Stimulated activated CD4-positive, alpha-beta T cell treated with anti-CD3 and anti-CD28 coated beads, Interleukin-1b, Interleukin-23, amount 100 ng/mL, for 48 hours (primary cell): Measurements from ENCODE around the gene APOL3.
"Not testable (repeated sequence)": the region's sequence is repeated elsewhere in the genome, so short reads cannot be mapped to it uniquely, and the experiment has no call there.

ENCODE experiments used
- DNase-seq: peaks from one replicate; pipeline ENCODE4 v3.0.0-alpha.2; 2020

The APOL3 gene, protein sequence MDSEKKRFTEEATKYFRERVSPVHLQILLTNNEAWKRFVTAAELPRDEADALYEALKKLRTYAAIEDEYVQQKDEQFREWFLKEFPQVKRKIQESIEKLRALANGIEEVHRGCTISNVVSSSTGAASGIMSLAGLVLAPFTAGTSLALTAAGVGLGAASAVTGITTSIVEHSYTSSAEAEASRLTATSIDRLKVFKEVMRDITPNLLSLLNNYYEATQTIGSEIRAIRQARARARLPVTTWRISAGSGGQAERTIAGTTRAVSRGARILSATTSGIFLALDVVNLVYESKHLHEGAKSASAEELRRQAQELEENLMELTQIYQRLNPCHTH

GRCh38 chr22:36160499-36160942 lies at the start of gene APOL3:
Gene APOL3 (minus strand): TSS chr22:36160755. CDS start chr22:36149055, 11,700 bp downstream.
- DNase-seq, result peak; percentile 42

- DNase-seq, result no peak
These were observed 49.7 kb upstream of the APOL3 start for GRCh38 chr22:36210224-36210623.

DNA sequence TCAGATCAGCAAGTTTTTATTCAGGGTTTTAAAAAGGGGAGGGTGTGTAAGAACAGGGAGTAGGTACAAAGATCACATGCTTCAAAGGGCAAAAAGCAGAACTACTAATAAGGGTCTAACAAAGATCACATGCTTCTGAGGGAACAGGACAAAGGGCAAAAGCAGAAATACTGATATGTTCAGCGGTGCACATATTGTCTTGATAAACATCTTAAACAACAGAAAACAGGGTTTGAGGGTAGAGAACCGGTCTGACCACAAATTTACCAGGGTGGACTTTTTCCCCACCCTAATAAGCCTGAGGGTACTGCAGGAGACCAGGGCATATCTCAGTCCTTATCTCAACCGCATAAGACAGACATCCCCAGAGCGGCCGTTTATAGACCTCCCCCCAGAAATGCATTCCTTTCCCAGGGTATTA lies 48.9 kb upstream of the APOL3 start:
- DNase-seq, result not testable (repeated sequence)

DNA sequence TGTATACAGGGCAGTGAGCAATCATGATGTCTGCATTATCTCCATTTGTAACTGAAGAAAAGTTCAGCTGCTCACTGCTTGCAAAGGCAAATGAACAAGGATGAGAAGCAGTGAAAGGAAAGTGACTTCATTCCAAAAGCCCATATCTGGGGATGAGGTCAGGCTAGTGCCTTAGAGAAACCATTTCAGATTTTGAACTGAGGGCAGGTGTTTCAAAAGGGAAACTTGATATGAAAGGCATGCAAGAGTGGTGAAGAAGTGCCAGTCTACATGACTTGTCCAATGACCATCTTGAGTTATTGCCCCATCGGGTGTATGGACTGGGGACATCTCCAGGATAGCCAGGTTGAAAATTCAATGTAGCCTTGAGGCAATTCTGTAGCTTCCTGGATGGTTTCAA lies 48.4 kb upstream of the APOL3 start:
- DNase-seq, result no peak

GRCh38 chr22:36208162-36208765 lies 47.7 kb upstream of the APOL3 start:
- no peak for DNase-seq

GRCh38 chr22:36206255-36206654 lies 45.7 kb upstream of the APOL3 start:
- no peak for DNase-seq

DNA sequence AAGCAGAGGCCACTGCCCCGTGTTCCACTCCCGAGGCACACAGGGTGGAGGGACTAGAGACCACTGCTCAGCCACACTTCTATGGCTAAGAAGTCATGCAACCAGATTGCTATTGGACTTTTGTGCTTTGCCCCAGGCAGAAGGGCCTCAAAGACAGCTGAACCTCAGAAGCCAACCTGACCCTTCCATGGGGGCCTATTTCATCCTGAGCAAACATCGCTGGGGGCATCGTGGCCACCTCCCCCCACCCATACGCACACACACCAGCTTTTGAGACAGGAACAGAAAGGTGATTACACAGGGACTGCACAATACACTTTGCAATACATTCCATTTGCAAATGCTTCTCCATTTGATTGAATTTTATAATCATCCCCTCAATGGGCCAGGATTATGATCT lies 45.0 kb upstream of the APOL3 start:
- DNase-seq, result not testable (repeated sequence)

- DNase-seq, result no peak
These were observed 44.1 kb upstream of the APOL3 start for GRCh38 chr22:36204632-36205015.

DNA sequence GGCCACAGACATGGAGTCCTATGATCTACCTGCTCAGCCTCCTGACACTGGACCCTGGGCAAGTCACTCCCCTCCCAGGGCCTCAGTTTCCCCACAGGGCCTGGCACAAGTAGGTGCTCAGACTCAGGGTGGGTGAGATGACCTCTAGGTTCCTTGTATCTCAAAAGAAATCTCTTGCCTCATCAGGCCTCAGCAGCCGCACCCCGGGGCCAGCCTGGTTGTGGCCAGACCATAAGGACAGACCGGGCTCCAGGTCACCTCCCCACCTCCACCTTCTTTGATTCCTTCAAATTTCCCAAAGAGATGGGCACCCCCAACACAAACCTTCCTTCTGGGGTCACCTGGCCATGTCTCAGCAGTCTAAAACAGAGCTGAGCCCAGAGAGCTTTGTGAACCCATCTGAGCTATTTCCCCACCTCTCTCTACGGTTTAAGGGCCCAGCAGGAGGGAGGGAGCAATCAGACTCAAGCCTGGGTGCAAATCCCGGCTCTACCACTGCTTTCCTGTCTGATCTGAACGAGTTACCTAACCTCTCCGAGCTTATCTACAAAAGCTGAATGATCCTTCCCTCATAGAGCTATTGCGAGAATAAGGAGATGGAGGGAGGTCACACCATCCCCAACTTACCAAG lies 43.6 kb upstream of the APOL3 start:
- DNase-seq, result no peak

DNA sequence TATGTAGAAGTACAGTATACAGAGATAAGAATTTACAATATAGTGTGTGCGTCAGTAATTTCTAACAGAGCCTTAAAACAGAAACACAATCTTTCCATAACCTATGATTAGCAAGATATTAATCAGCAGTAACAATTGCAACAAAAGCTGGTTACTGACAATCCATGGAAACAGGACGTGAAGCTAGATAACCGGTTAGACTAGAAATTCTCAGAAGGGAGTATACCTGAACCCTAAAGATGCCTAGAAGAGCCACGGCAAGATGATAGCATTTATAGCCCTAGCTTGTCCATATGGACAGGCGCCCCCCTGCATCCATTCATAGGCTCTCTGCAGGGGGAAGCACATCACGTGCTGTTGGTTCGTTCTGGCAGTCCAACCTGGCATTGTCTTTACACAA lies 42.9 kb upstream of the APOL3 start:
- not testable (repeated sequence) for DNase-seq

DNA sequence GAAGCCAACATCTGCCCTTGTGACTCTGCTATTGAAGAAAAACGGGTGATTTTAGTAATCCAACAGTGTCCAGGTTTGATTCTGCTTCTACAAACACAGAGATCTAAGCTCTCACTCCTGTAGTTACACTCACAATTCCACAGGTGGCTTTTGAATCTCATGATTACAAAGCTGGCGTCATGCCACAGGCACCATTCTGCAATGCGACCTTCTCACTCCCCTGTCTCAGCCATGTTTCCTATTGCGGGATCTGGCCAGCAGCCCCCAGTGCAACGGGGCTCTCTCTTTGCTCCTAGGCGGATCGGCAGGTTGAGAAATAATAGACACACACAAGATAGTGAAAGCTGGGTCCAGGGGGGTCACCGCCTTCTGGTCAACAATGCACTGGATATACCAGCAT lies 42.4 kb upstream of the APOL3 start:
- not testable (repeated sequence) for DNase-seq

- DNase-seq, result no peak
These were observed 41.2 kb upstream of the APOL3 start, which contains the start of gene APOL4 for GRCh38 chr22:36201630-36202319. Gene APOL4 (minus strand): TSS chr22:36201809. CDS start chr22:36201734, 75 bp downstream.

DNA sequence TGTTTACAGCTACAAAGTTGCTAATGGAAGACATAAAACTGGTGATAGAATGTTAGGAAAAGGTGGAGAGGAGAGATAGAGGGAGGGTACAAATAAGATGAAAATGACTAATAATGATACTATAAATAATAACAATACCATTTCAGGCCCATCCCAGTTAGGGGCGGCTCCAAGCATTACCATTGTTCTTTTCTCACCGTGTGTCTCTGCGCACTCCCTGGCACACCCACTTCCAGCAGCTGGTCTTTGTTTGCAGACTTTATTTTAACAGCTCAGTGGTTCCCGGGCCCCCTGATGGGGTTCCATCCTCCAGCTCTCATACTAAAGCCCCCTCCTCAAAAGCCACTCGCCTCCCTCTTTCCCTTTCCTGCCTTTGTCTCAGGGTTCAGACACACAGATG lies 40.5 kb upstream of the APOL3 start:
- not testable (repeated sequence) for DNase-seq

DNA sequence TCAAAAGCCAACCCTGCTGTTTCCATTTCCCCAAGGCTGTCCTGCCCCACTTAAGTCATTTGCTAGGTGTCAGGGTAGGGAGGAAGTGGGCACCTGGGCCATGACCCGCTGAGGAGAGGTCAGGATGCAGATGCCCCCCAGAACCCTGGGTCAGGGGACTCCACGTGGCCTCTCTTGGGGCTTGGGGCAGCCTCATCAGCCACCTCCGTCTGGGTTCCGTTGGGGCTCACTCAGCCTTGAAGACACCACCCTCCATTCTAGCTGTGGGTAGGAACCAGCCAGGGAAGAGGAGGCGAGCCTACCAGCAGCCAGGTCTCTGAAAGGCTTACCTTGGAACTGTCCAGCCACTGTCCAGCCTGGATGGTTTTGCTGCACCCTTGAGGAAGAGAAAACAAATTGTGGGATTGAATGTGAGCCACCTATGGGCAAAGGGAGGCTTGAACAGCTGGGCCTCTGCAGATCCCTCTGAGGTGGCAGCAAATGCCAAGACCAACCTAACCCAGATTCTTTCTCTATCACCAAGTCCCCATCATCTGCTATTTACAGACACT lies 38.5 kb upstream of the APOL3 start:
- no peak for DNase-seq

DNA sequence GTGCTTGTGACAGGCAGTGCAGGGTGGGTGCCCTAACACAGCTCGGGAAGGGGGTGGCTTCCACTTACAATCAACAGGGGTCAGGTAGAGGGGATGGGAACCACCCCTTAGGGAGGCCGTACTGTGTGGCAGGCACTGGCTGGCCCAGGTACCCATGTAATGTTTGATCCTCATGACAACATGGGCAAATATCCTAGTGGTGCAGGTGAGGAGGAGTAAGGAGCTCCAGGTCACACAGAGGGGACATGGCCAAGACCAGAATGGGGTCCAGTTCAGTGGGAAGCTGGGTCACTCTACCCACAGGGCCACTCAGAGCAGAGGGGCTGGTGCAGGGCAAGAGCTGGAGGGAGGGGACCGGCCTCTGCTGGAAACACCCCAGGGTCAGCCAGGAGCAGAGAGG lies 38.0 kb upstream of the APOL3 start:
- no peak for DNase-seq

DNA sequence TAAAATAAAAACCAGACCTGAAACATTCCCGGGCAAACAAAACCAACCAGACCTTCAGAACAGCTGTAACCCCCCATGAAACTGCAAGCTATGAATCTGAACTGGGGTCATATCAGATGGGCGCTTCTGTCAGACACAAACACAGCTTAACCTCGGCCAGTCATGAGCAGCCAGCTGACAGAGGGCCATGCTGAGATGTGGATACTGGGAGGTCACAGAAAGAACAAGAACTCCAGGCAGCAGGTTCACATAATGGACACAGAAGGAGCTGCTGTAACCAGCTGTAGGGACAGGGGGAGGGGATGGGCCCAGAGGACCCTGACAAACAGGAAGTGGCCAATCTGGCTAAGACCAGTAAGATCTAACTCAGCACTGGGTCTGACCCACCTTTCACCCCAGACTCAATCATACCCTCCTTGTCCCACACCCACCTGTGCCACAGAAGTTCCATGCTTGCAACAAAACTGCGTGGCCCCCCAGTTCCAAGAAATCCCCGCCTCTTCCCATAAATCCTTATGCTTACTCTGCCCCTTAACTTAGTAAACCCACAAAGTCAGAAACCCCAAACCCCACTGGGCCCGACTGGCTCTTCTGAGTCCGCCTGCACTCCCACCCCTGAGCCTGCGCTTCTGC lies 37.1 kb upstream of the APOL3 start:
- DNase-seq, result no peak

- DNase-seq, result no peak
These were observed 36.5 kb upstream of the APOL3 start for GRCh38 chr22:36197065-36197440.

DNA sequence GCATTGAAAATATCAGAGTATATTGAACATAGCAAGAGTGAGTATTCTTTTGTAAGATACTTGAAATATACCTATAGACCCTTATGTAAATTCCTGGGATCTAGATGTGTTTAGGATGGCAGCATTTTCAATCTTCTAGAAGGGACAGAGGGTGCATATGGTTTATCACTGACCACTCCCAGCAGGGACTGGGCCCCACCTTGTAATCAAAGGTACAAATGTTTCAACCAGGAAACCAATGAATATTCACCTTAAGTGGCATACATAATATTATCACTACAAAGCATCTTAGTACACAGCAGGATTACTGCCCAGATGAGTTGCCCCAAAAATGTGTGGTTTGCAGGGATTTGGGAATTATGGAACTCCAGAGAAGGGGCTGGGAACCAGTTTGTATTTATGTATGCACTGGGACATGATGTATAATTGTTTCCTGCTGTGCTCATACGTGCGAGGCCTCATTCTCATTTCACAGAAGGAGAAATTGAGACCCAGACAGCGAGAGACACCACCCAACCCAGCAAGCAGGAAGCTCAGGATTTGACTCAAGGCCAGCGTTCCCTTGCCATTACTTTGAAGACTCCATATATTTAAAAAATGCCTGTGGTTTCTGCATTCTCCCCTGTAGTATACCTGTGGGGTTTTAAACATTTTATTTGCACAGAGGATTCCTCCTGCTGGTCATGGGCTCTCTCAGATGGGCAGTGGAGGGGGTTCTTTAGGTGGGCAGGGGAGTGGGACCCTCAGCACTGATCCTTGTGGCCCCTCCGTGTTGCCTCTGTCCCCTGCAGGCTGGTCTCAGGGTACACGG lies 35.9 kb upstream of the APOL3 start:
- DNase-seq, result no peak

DNA sequence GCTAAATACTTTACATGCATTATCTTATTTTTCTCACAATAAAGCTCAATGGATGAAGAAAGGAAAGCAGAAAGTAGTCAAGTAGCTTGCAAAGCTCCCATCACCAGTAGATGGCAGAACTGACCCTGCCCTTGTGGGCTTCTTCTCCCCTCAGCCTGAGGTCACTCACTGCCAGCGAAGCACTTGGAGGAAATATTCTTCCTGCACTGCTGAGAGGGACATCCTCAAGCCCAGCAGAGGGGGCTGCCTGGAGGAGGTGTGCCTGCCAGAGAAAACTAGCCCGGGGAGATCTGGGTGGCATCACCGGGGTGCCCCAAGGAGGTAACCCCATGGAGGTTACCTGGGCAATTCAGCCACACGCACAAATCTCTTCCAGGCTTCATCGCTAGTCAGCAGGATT lies 34.4 kb upstream of the APOL3 start:
- peak; percentile 40 for DNase-seq

GRCh38 chr22:36194385-36194784 lies 33.8 kb upstream of the APOL3 start:
- DNase-seq, result no peak

DNA sequence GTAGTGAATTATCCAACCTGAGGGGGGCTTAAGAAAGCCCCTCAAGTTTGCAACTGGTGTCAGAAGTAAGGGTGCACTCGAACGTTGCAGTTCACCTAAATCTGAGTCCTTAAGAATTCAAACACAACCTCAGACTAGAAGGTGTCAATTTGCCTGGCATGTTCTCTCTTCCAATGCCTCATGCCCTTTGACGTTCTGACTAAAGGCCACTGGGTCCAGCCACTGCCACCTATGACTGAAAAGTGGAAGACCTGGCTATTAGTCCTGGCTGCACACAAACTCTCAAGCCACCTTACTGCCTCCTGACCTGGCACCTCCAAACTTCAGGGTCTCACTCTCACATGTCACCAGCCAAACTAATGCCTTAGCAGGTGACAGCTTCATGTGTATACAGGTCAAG lies 33.0 kb upstream of the APOL3 start:
- no peak for DNase-seq

DNA sequence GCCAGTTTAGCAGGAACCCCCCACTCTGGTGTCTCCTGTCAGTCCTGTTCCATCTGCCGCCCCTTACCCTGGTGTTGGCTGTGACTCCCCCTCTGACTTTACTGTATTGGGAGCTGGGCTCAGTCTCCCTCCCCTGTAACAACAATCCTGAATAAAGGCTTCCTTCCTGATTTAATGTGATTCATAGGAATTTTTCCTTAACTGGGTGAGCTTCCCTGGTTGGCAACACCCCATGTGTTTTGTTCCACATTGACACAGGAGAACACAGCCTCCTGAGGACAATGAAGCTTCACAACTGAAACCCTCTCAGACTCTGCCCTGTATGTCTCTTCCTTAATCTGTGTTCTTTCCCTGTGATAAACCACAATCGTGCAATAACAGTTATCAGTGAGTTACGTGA lies 32.6 kb upstream of the APOL3 start:
- DNase-seq, result no peak
